ENCODE results near the gene DENND1B. TPM values are rescaled to one million over a fixed set of nuclear protein-coding genes. Genes with fewer than 3 reads are reported as not detected.

Gene DENND1B
- total and polyA plus RNA-seq, 9 donors: 3.1 to 8.9 (median 4.7) TPM

GRCh38 chr1:197638316-197638715, 137.0 kb downstream of the DENND1B start:
- Histone ChIP-seq H3K27ac (ENCODE audit: low read length) (no peak overlapping the region), H3K4me1 (ENCODE audit: control insufficient read depth, insufficient read depth, low read length) (no peaks in the 10 kb centered on the region), H3K27me3 (ENCODE audit: control insufficient read depth, insufficient read depth, low read length) (no peaks in the 10 kb centered on the region), H3K36me3 (ENCODE audit: control insufficient read depth, insufficient read depth, low read length) (no peaks in the 10 kb centered on the region), H3K9me3 (replicated peaks; ENCODE audit: control insufficient read depth, low read depth, low read length) (peaks cover 6% of the 10 kb centered on the region), H3K4me3 (ENCODE audit: low read length) (no peak overlapping the region)
- DNase-seq: no peak
- WGBS (ENCODE audit: insufficient coverage): no CpG with 5 or more reads among the region's 2 CpGs

DNA sequence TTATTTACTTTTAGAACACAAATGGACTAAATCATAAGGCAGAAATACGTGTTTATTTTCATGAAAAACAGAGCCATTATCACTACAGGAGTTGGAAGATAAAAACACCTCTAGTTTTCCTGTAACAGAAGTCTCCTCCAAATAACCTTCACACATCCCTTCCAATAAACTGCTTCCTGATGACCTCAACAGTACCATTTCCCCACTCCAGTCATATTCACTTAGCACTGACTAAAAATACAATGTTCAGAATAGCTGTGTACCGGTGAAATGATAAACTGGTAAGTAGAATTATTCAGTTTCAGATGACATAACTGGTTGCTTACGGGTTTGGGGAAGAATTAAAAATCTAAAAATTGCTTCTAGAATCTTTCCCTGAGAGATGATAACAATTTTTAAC, 137.9 kb downstream of the DENND1B start:
- Histone ChIP-seq H3K4me3 (ENCODE audit: low read length) (no peak overlapping the region), H3K36me3 (ENCODE audit: control insufficient read depth, insufficient read depth, low read length) (no peaks in the 10 kb centered on the region), H3K4me1 (ENCODE audit: control insufficient read depth, insufficient read depth, low read length) (no peaks in the 10 kb centered on the region), H3K27ac (ENCODE audit: low read length) (no peak overlapping the region), H3K27me3 (ENCODE audit: control insufficient read depth, insufficient read depth, low read length) (no peaks in the 10 kb centered on the region), H3K9me3 (replicated peaks; ENCODE audit: control insufficient read depth, low read depth, low read length) (peaks cover 6% of the 10 kb centered on the region)
- WGBS (ENCODE audit: insufficient coverage): no CpG with 5 or more reads among the region's 3 CpGs
- DNase-seq: no peak

DNA sequence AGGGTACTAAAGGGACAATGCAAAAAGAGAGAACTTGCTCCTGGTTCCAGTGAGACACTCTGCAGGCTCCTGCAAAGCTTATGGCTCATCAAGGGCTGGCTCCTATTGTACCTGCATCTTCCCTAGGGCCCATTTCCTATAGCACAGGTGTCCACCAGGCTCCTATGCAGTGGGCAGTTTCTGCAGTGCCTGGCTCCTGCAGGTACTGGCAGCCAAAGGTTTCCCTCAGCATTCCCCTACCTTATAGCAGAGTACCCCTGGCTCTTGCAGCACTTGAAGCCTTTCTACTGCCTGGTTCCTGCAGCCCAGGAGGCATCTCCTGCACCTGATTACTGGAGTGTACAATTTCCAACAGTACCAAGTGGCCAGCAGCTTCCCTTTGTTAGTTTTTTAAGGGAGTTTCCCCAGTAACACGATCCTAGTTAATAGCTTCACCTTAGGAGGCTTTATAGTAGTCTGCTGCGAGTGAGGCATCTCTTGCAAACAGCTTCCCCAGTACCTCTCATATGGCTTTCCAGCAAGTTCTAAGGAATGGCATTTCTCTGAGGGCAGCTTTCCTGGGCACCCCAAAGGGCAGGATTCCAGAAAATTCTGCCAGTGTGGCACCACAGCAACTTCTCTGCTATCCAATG, 141.7 kb downstream of the DENND1B start:
- no peak overlapping the region for H3K27ac ChIP-seq (ENCODE audit: low read length)
- peaks cover 8% of the 10 kb centered on the region for H3K9me3 ChIP-seq (replicated peaks; ENCODE audit: control insufficient read depth, low read depth, low read length)
- H3K27me3 ChIP-seq (ENCODE audit: control insufficient read depth, insufficient read depth, low read length): no peaks in the 10 kb centered on the region
- no peak overlapping the region for H3K4me3 ChIP-seq (ENCODE audit: low read length)
- no peaks in the 10 kb centered on the region for H3K36me3 ChIP-seq (ENCODE audit: control insufficient read depth, insufficient read depth, low read length)
- no peak for DNase-seq
- no peaks in the 10 kb centered on the region for H3K4me1 ChIP-seq (ENCODE audit: control insufficient read depth, insufficient read depth, low read length)
- 83% methylated on average over 1 of the region's 2 CpGs for WGBS (ENCODE audit: insufficient coverage)

DNA sequence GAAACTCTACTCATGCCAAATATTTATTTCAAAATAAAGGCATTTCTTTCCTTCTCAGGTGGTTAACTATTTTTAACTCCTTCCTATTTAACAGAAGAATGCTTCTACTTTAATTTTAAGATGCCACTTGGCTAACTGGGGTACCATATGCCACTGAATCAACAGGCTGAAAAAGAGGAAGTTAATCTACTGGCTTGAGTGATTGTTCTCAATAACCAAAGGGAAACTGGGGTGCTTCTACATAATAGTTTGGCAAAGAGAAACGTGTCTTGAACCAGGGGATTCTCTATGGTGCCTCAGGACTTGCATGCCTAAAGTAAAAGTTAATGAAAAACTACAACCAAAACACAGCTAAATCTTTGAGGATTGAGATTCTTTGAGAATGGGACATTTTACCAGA, 142.6 kb downstream of the DENND1B start:
- H3K9me3 ChIP-seq (replicated peaks; ENCODE audit: control insufficient read depth, low read depth, low read length): peaks cover 8% of the 10 kb centered on the region
- no CpG with 5 or more reads among the region's 1 CpG for WGBS (ENCODE audit: insufficient coverage)
- no peaks in the 10 kb centered on the region for H3K27me3 ChIP-seq (ENCODE audit: control insufficient read depth, insufficient read depth, low read length)
- H3K36me3 ChIP-seq (ENCODE audit: control insufficient read depth, insufficient read depth, low read length): no peaks in the 10 kb centered on the region
- H3K4me3 ChIP-seq (ENCODE audit: low read length): no peak overlapping the region
- no peak for DNase-seq
- H3K27ac ChIP-seq (ENCODE audit: low read length): no peak overlapping the region
- H3K4me1 ChIP-seq (ENCODE audit: control insufficient read depth, insufficient read depth, low read length): no peaks in the 10 kb centered on the region

DNA sequence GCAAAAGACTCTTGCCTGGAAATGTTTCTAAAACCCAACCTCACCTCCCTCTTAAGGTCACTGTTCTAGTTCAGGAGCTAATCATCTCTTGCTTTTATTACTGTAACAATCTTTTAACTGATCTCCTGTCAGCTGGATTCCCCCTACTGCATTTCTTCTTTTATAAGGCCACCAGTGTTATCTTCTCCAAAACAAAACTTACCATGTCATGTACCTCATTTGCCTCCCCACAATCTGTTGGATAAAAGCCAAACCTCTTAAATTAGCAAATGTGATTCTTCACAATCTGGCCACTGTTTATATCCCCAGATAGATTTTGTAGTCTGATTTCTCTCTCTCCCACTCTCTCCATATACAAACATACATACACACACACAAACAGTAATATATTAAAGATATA, 143.3 kb downstream of the DENND1B start:
- Histone ChIP-seq H3K27ac (ENCODE audit: low read length) (no peak overlapping the region), H3K9me3 (replicated peaks; ENCODE audit: control insufficient read depth, low read depth, low read length) (peaks cover 8% of the 10 kb centered on the region), H3K36me3 (ENCODE audit: control insufficient read depth, insufficient read depth, low read length) (no peaks in the 10 kb centered on the region), H3K27me3 (ENCODE audit: control insufficient read depth, insufficient read depth, low read length) (no peaks in the 10 kb centered on the region), H3K4me1 (ENCODE audit: control insufficient read depth, insufficient read depth, low read length) (no peaks in the 10 kb centered on the region), H3K4me3 (ENCODE audit: low read length) (no peak overlapping the region)
- no peak for DNase-seq

DNA sequence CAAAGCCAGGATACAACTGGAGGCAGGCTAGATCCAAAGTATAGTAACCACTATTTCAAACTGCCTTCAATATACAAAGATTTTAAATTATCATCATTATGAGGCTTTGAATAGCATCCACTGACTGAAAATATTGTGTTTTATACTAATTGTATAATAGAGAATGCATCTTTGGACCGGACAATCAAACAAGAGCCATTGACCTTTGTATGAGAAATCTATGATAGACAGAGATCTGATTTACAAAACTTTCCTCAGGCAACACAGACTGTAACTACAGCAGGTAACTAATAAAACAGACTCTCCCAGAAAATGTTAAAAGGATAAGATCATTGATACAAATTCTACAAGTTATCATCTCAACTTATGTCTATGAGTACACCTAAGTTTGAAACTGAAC, 152.9 kb downstream of the DENND1B start:
- Histone ChIP-seq H3K4me1 (ENCODE audit: control insufficient read depth, insufficient read depth, low read length) (peaks cover 2% of the 10 kb centered on the region), H3K27ac (ENCODE audit: low read length) (no peak overlapping the region), H3K36me3 (ENCODE audit: control insufficient read depth, insufficient read depth, low read length) (no peaks in the 10 kb centered on the region), H3K9me3 (replicated peaks; ENCODE audit: control insufficient read depth, low read depth, low read length) (no peaks in the 10 kb centered on the region), H3K4me3 (ENCODE audit: low read length) (no peak overlapping the region), H3K27me3 (ENCODE audit: control insufficient read depth, insufficient read depth, low read length) (no peaks in the 10 kb centered on the region)
- no CpG with 5 or more reads among the region's 1 CpG for WGBS (ENCODE audit: insufficient coverage)
- DNase-seq: no peak

DNA sequence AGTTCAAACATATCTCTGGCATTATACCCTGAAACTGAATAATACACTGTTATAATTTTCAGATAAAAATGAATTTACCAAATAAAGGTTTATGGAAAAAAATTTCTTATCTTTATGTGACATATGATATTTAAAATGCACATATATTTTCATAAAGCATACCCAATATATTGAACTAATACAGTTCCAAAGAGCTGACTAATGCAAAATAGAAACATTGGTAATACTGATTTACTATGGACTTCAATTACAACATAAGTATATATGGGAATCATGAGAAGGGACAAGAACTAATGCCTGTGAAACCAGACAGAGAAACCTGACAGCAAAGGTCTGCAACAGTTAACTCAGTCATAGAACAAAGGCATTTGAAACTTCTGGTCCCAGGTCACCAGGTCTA, 153.5 kb downstream of the DENND1B start:
- DNase-seq: no peak
- H3K9me3 ChIP-seq (replicated peaks; ENCODE audit: control insufficient read depth, low read depth, low read length): no peaks in the 10 kb centered on the region
- no peaks in the 10 kb centered on the region for H3K27me3 ChIP-seq (ENCODE audit: control insufficient read depth, insufficient read depth, low read length)
- H3K27ac ChIP-seq (ENCODE audit: low read length): no peak overlapping the region
- H3K4me3 ChIP-seq (ENCODE audit: low read length): no peak overlapping the region
- H3K36me3 ChIP-seq (ENCODE audit: control insufficient read depth, insufficient read depth, low read length): no peaks in the 10 kb centered on the region
- H3K4me1 ChIP-seq (ENCODE audit: control insufficient read depth, insufficient read depth, low read length): peaks cover 2% of the 10 kb centered on the region

GRCh38 chr1:197620714-197621163, 154.5 kb downstream of the DENND1B start:
- H3K36me3 ChIP-seq (ENCODE audit: control insufficient read depth, insufficient read depth, low read length): no peaks in the 10 kb centered on the region
- no peaks in the 10 kb centered on the region for H3K27me3 ChIP-seq (ENCODE audit: control insufficient read depth, insufficient read depth, low read length)
- H3K9me3 ChIP-seq (replicated peaks; ENCODE audit: control insufficient read depth, low read depth, low read length): no peaks in the 10 kb centered on the region
- no peak overlapping the region for H3K27ac ChIP-seq (ENCODE audit: low read length)
- WGBS (ENCODE audit: insufficient coverage): 47% methylated on average over 3 of the region's 5 CpGs
- no peak for DNase-seq
- no peak overlapping the region for H3K4me3 ChIP-seq (ENCODE audit: low read length)
- H3K4me1 ChIP-seq (ENCODE audit: control insufficient read depth, insufficient read depth, low read length): peaks cover 2% of the 10 kb centered on the region

GRCh38 chr1:197619008-197619640, 156.2 kb downstream of the DENND1B start:
- DNase-seq: peak; percentile 53
- WGBS (ENCODE audit: insufficient coverage): no CpG with 5 or more reads among the region's 2 CpGs
- H3K27ac ChIP-seq (ENCODE audit: low read length): no peak overlapping the region

DNA sequence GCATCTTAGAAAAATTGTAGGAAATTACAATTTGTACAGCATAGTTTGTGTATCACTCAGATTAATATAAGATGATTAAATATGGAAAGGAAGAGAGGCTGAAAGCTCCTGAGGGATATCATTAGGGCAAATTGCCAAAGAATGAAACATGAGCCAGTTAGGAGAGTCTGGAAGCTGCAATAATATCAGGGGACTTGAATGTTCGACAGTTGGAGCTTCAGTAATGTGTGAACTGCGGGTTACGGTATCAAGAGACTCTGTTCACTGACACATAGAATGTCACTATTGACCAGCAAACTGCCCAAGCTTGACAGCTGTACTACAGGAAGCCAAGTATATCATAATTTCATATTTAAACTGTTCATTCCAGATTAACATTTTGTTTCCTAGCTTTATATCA, 157.2 kb downstream of the DENND1B start:
- no peak overlapping the region for H3K27ac ChIP-seq (ENCODE audit: low read length)
- H3K36me3 ChIP-seq (ENCODE audit: control insufficient read depth, insufficient read depth, low read length): no peaks in the 10 kb centered on the region
- peaks cover 2% of the 10 kb centered on the region for H3K4me1 ChIP-seq (ENCODE audit: control insufficient read depth, insufficient read depth, low read length)
- peak; percentile 70 for DNase-seq
- WGBS (ENCODE audit: insufficient coverage): no CpG with 5 or more reads among the region's 3 CpGs
- H3K9me3 ChIP-seq (replicated peaks; ENCODE audit: control insufficient read depth, low read depth, low read length): no peaks in the 10 kb centered on the region
- H3K4me3 ChIP-seq (ENCODE audit: low read length): no peak overlapping the region
- H3K27me3 ChIP-seq (ENCODE audit: control insufficient read depth, insufficient read depth, low read length): no peaks in the 10 kb centered on the region

More at GRCh38 chr1:197619008-197619640, 156.2 kb downstream of the DENND1B start:
- H3K9me3 ChIP-seq (replicated peaks; ENCODE audit: control insufficient read depth, low read depth, low read length): no peaks in the 10 kb centered on the region
- H3K4me3 ChIP-seq (ENCODE audit: low read length): no peak overlapping the region
- H3K27me3 ChIP-seq (ENCODE audit: control insufficient read depth, insufficient read depth, low read length): no peaks in the 10 kb centered on the region
- H3K36me3 ChIP-seq (ENCODE audit: control insufficient read depth, insufficient read depth, low read length): no peaks in the 10 kb centered on the region
- peaks cover 2% of the 10 kb centered on the region for H3K4me1 ChIP-seq (ENCODE audit: control insufficient read depth, insufficient read depth, low read length)

DNA sequence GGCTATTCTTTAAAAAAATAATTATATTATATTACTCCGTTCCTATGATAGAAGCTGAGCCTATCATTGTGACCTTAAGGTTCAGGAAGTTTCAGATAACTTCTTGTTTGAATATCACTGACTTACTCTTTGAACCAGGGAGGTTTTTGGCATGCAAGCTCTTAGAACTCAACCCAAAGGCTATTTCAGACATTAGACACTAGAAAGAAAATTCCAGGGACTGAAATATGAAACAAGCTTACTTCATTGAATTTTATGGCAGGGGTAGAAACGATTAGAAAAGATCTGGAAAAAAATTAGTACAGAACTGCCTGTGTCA, 159.6 kb downstream of the DENND1B start:
- Histone ChIP-seq H3K4me1 (ENCODE audit: control insufficient read depth, insufficient read depth, low read length) (peaks cover 2% of the 10 kb centered on the region), H3K9me3 (replicated peaks; ENCODE audit: control insufficient read depth, low read depth, low read length) (no peaks in the 10 kb centered on the region), H3K4me3 (ENCODE audit: low read length) (no peak overlapping the region), H3K27me3 (ENCODE audit: control insufficient read depth, insufficient read depth, low read length) (no peaks in the 10 kb centered on the region), H3K27ac (ENCODE audit: low read length) (no peak overlapping the region), H3K36me3 (ENCODE audit: control insufficient read depth, insufficient read depth, low read length) (no peaks in the 10 kb centered on the region)
- WGBS (ENCODE audit: insufficient coverage): no CpG with 5 or more reads among the region's 2 CpGs
- no peak for DNase-seq
